K562 (cell line): ENCODE data around the gene BCKDHB. TPM values are rescaled to one million over a fixed set of nuclear protein-coding genes. Genes with fewer than 3 reads are reported as not detected.

Source experiments
- ARID3A ChIP-seq: IDR thresholded peaks from 2 replicates; pipeline ENCODE4 v1.6.1; 2012; ENCODE audit warnings: low read depth, low read length, improper control_type of control experiment, borderline replicate concordance
- CEBPB ChIP-seq: fragments of 450-650 bp; IDR thresholded peaks from 2 replicates; pipeline ENCODE4 v1.6.1; 2016; ENCODE audit warnings: missing genetic modification characterization, missing compliant biosample characterization
- CREB3L1 ChIP-seq: fragments of 450-650 bp; IDR thresholded peaks from 2 replicates; pipeline ENCODE4 v1.6.1; 2014; ENCODE audit warnings: low read depth, mild to moderate bottlenecking, moderate library complexity, borderline replicate concordance
- FUS ChIP-seq: fragments of 200-400 bp; formaldehyde crosslinking; optimal IDR thresholded peaks from 2 replicates; pipeline ENCODE3; 2017; ENCODE audit warnings: low read depth, low read length
- MYNN ChIP-seq, 2 experiments: sonication (generic); formaldehyde crosslinking in 1 of 2; IDR thresholded peaks; 2 replicates each; pipeline versions ENCODE4 v1.5.0 to v1.6.1; 2016 to 2020; ENCODE audit warnings: antibody characterized with exemption in 1 of 2, missing genetic modification reagents in 1 of 2
- NCOA6 ChIP-seq: fragments of 450-650 bp; IDR thresholded peaks from 2 replicates; pipeline ENCODE4 v1.6.1; 2017; ENCODE audit warnings: mild to moderate bottlenecking
- NR1H2 ChIP-seq: sonication (generic); formaldehyde crosslinking; IDR thresholded peaks from 2 replicates; pipeline ENCODE4 v1.4.0; 2020; ENCODE audit warnings: mild to moderate bottlenecking, missing genetic modification reagents
- SMC3 ChIP-seq: conservative IDR thresholded peaks from 2 replicates; pipeline ENCODE4 v1.6.1; 2011; ENCODE audit warnings: low read depth, low read length, improper control_type of control experiment; ENCODE audit not compliant: insufficient read depth
- SP1 ChIP-seq: sonication (generic); formaldehyde crosslinking; IDR thresholded peaks from 2 replicates; pipeline ENCODE4 v1.8.1; 2022; ENCODE audit warnings: mild to moderate bottlenecking, missing genetic modification reagents
- ZNF133 ChIP-seq: fragments of 250-450 bp; sonication (Bioruptor Pico); IDR thresholded peaks from 2 replicates; pipeline ENCODE4 v1.4.0; 2020; ENCODE audit warnings: mild to moderate bottlenecking
- polyA plus RNA-seq, 8 experiments: library from polyadenylated mRNA; depleted of rRNA in 4 of 8; stranded (reverse) in 5 of 8; unstranded in 3 of 8; fragments of >200 nt; fragmentation: Nextera tagmentation in 2 of 8; fragmentation: Illumina TruSeq in 1 of 8; extraction: Ambion mirVana in 2 of 8; extraction: Trizol in 1 of 8; gene quantifications; 2 replicates each; pipeline versions ENCODE4 v1.2.1 to v1.2.3, GENCODE V29; 2011 to 2014; ENCODE audit warnings: inconsistent platforms in 1 of 8, missing spikeins in 1 of 8
- total RNA-seq, 7 experiments: library from RNA; depleted of rRNA in 6 of 7; stranded (reverse); fragments of >200 nt in 6 of 7; fragmentation: Illumina TruSeq in 2 of 7; extraction: Trizol in 2 of 7; gene quantifications; 2 replicates each; pipeline versions ENCODE4 v1.2.1 to v1.2.3, GENCODE V29; 2011 to 2021; ENCODE audit warnings: low replicate concordance in 1 of 7
- TF ChIP-seq, protein P1 (sequence below): sonication (generic); IDR thresholded peaks from 2 replicates; pipeline ENCODE4 v1.6.1; 2016
- TF ChIP-seq, protein P2 (sequence below), 3 experiments: IDR thresholded peaks in 2 of 3; conservative IDR thresholded peaks in 1 of 3; 2 replicates each; pipeline ENCODE4 v1.5.1; 2011 to 2012; ENCODE audit warnings: low read length in 3 of 3, mild to moderate bottlenecking in 3 of 3, control low read depth in 2 of 3, improper control_type of control experiment in 1 of 3, inconsistent platforms in 1 of 3, low read depth in 1 of 3, mixed read lengths in 1 of 3, moderate library complexity in 1 of 3; ENCODE audit not compliant: insufficient read depth in 2 of 3

Gene BCKDHB
- total and polyA plus RNA-seq, 9 of the 15 experiments (the other 6 are each of a cell fraction or from before 2014, with no cell fraction given), result 4.1 to 23.7 (median 7.5) TPM

- peak; percentile 35; the same call in 1 of the 2 replicates for TF ChIP-seq SMC3
- TF ChIP-seq CREB3L1, result no peak
- TF ChIP-seq NCOA6, result no peak
- no peak for TF ChIP-seq MYNN (IDR thresholded peaks at IDR 0.05)
- TF ChIP-seq MYNN (CRISPR knock-in tag; IDR thresholded peaks at IDR 0.05), result no peak
- TF ChIP-seq, protein P1, sequence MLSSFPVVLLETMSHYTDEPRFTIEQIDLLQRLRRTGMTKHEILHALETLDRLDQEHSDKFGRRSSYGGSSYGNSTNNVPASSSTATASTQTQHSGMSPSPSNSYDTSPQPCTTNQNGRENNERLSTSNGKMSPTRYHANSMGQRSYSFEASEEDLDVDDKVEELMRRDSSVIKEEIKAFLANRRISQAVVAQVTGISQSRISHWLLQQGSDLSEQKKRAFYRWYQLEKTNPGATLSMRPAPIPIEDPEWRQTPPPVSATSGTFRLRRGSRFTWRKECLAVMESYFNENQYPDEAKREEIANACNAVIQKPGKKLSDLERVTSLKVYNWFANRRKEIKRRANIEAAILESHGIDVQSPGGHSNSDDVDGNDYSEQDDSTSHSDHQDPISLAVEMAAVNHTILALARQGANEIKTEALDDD, result no peak
- TF ChIP-seq, protein P2, sequence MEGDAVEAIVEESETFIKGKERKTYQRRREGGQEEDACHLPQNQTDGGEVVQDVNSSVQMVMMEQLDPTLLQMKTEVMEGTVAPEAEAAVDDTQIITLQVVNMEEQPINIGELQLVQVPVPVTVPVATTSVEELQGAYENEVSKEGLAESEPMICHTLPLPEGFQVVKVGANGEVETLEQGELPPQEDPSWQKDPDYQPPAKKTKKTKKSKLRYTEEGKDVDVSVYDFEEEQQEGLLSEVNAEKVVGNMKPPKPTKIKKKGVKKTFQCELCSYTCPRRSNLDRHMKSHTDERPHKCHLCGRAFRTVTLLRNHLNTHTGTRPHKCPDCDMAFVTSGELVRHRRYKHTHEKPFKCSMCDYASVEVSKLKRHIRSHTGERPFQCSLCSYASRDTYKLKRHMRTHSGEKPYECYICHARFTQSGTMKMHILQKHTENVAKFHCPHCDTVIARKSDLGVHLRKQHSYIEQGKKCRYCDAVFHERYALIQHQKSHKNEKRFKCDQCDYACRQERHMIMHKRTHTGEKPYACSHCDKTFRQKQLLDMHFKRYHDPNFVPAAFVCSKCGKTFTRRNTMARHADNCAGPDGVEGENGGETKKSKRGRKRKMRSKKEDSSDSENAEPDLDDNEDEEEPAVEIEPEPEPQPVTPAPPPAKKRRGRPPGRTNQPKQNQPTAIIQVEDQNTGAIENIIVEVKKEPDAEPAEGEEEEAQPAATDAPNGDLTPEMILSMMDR (IDR thresholded peaks at IDR 0.05 in 2 of 3, conservative IDR thresholded peaks at IDR 0.05 in 1 of 3; ENCODE audit: insufficient read depth in 2 of 3, low read depth in 1 of 3, low read length in 3 of 3), result peak; percentile 66 to 84 (median 70)
- TF ChIP-seq FUS, result no peak
- no peak for TF ChIP-seq CEBPB
- TF ChIP-seq SP1 (CRISPR knock-in tag), result no peak
- TF ChIP-seq ZNF133 (CRISPR knock-in tag), result no peak
- no peak for TF ChIP-seq NR1H2 (CRISPR knock-in tag)
- TF ChIP-seq ARID3A, result no peak
Observed at GRCh38 chr6:80338201-80338836, 231.8 kb downstream of the BCKDHB start (continued).
